HEK293 (cell line): ENCODE data around the gene CACNA2D3.

Experiments used
- CTCF ChIA-PET: fragments of 350-600 bp; formaldehyde crosslinking; extraction: SDS; loops from one replicate; lab custom pipeline; 2021; ENCODE audit warnings: antibody characterized with exemption; lab: Yijun Ruan, JAX
- POLR2A ChIA-PET: fragments of 300-600 bp; formaldehyde crosslinking; extraction: SDS; loops from one replicate; lab custom pipeline; 2020; ENCODE audit warnings: antibody characterized with exemption, inconsistent platforms; lab: Yijun Ruan, JAX
- H3K27ac ChIP-seq: fragments of 200-500 bp; sonication (Bioruptor generic); 2 replicates; pipeline ENCODE4 v1.5.1; 2014; ENCODE audit warnings: low read depth, low read length, control low read depth, inconsistent platforms; ENCODE audit errors: extremely low read depth
- H3K36me3 ChIP-seq, 2 experiments: fragments of 200-500 bp in 1 of 2; sonication (Bioruptor generic) in 1 of 2; 1 replicate in 1 of 2; 2 replicates in 1 of 2; pipeline ENCODE4 v1.5.1; 2014 to 2017; ENCODE audit warnings: inconsistent platforms in 2 of 2, low read length in 2 of 2; ENCODE audit not compliant: control insufficient read depth in 2 of 2, insufficient read depth in 1 of 2
- H3K4me1 ChIP-seq: fragments of 200-500 bp; sonication (Bioruptor generic); 2 replicates; pipeline ENCODE4 v1.5.1; 2014; ENCODE audit warnings: mild to moderate bottlenecking, low read length, inconsistent platforms; ENCODE audit not compliant: control insufficient read depth, insufficient read depth
- H3K4me3 ChIP-seq: 2 replicates; pipeline ENCODE4 v1.5.1; 2011; ENCODE audit warnings: low read depth, mild to moderate bottlenecking, control low read depth, low read length, moderate library complexity
- H3K9me3 ChIP-seq: fragments of 200-500 bp; sonication (Bioruptor generic); 2 replicates; pipeline ENCODE4 v1.5.1; 2014; ENCODE audit warnings: low read depth, low read length, inconsistent platforms; ENCODE audit not compliant: control insufficient read depth, insufficient read depth
- BCL11B ChIP-seq: fragments of 450-650 bp; formaldehyde crosslinking; IDR thresholded peaks from 2 replicates; pipeline ENCODE4 v1.5.1; 2016; ENCODE audit warnings: low read depth, missing biosample characterization, missing genetic modification characterization
- EGR2 ChIP-seq: fragments of 450-650 bp; formaldehyde crosslinking; IDR thresholded peaks from 2 replicates; pipeline ENCODE4 v1.5.1; 2016; ENCODE audit warnings: low read depth, missing biosample characterization, missing genetic modification characterization
- HOXC10 ChIP-seq: sonication (generic); formaldehyde crosslinking; IDR thresholded peaks from 2 replicates; pipeline ENCODE4 v1.8.1; 2023; ENCODE audit warnings: mild to moderate bottlenecking, missing genetic modification reagents
- KLF9 ChIP-seq: fragments of 450-650 bp; formaldehyde crosslinking; IDR thresholded peaks from 2 replicates; pipeline ENCODE4 v1.5.1; 2016; ENCODE audit warnings: missing biosample characterization, missing genetic modification characterization, low read depth
- RBAK ChIP-seq: fragments of 450-650 bp; formaldehyde crosslinking; IDR thresholded peaks from 2 replicates; pipeline ENCODE4 v1.5.1; 2016; ENCODE audit warnings: missing biosample characterization, missing genetic modification characterization
- SP7 ChIP-seq: fragments of 450-650 bp; formaldehyde crosslinking; IDR thresholded peaks from 2 replicates; pipeline ENCODE4 v1.5.1; 2016; ENCODE audit warnings: missing biosample characterization, missing genetic modification characterization
- ZBTB17 ChIP-seq: fragments of 450-650 bp; formaldehyde crosslinking; IDR thresholded peaks from 2 replicates; pipeline ENCODE4 v1.5.1; 2016; ENCODE audit warnings: missing biosample characterization, missing genetic modification characterization
- ZNF132 ChIP-seq: fragments of 450-650 bp; formaldehyde crosslinking; IDR thresholded peaks from 2 replicates; pipeline ENCODE4 v1.5.1; 2017; ENCODE audit warnings: missing biosample characterization, missing genetic modification characterization, borderline replicate concordance
- ZNF157 ChIP-seq: fragments of 450-650 bp; formaldehyde crosslinking; IDR thresholded peaks from 2 replicates; pipeline ENCODE4 v1.5.1; 2016; ENCODE audit warnings: missing biosample characterization, missing genetic modification characterization
- ZNF169 ChIP-seq: fragments of 450-650 bp; formaldehyde crosslinking; IDR thresholded peaks from 2 replicates; pipeline ENCODE4 v1.5.1; 2016; ENCODE audit warnings: missing biosample characterization, missing genetic modification characterization
- ZNF19 ChIP-seq: fragments of 450-650 bp; formaldehyde crosslinking; IDR thresholded peaks from 2 replicates; pipeline ENCODE4; 2016; ENCODE audit warnings: missing biosample characterization, missing genetic modification characterization, low read depth
- ZNF202 ChIP-seq: fragments of 450-650 bp; formaldehyde crosslinking; IDR thresholded peaks from 2 replicates; pipeline ENCODE4 v1.5.1; 2016; ENCODE audit warnings: missing biosample characterization, missing genetic modification characterization, borderline replicate concordance
- ZNF23 ChIP-seq: fragments of 450-650 bp; formaldehyde crosslinking; IDR thresholded peaks from 2 replicates; pipeline ENCODE4 v1.5.1; 2016; ENCODE audit warnings: missing biosample characterization, missing genetic modification characterization, borderline replicate concordance
- ZNF37A ChIP-seq: fragments of 450-650 bp; IDR thresholded peaks from 2 replicates; pipeline ENCODE4 v1.5.1; 2018; ENCODE audit warnings: missing biosample characterization, missing genetic modification characterization
- ZNF426 ChIP-seq: fragments of 450-650 bp; formaldehyde crosslinking; IDR thresholded peaks from 2 replicates; pipeline ENCODE4 v1.5.1; 2017; ENCODE audit warnings: missing biosample characterization, missing genetic modification characterization, mild to moderate bottlenecking, inconsistent platforms, moderate library complexity
- ZNF521 ChIP-seq: fragments of 450-650 bp; formaldehyde crosslinking; IDR thresholded peaks from 2 replicates; pipeline ENCODE4 v1.5.1; 2017; ENCODE audit warnings: missing biosample characterization, mild to moderate bottlenecking, missing genetic modification characterization
- ZNF555 ChIP-seq: fragments of 450-650 bp; formaldehyde crosslinking; conservative IDR thresholded peaks from 2 replicates; pipeline ENCODE4 v1.5.1; 2017; ENCODE audit warnings: missing biosample characterization, mild to moderate bottlenecking, missing genetic modification characterization, inconsistent platforms
- ZNF600 ChIP-seq: fragments of 450-650 bp; formaldehyde crosslinking; IDR thresholded peaks from 2 replicates; pipeline ENCODE4 v1.5.1; 2016; ENCODE audit warnings: missing biosample characterization, missing genetic modification characterization
- ZNF776 ChIP-seq: fragments of 450-650 bp; formaldehyde crosslinking; IDR thresholded peaks from 2 replicates; pipeline ENCODE4 v1.5.0; 2017; ENCODE audit warnings: missing biosample characterization, missing genetic modification characterization, borderline replicate concordance
- TF ChIP-seq, protein P1 (sequence below): fragments of 450-650 bp; formaldehyde crosslinking; IDR thresholded peaks from 2 replicates; pipeline ENCODE4 v1.5.1; 2016; ENCODE audit warnings: missing biosample characterization, missing genetic modification characterization, borderline replicate concordance
- TF ChIP-seq, protein P2 (sequence below): IDR thresholded peaks from 2 replicates; pipeline ENCODE4 v1.6.1; 2011; ENCODE audit warnings: mild to moderate bottlenecking, low read depth, low read length, borderline replicate concordance
- TF ChIP-seq, protein P3 (sequence below): fragments of 450-650 bp; formaldehyde crosslinking; IDR thresholded peaks from 2 replicates; pipeline ENCODE4 v1.5.1; 2016; ENCODE audit warnings: missing biosample characterization, missing genetic modification characterization
- TF ChIP-seq, protein P4 (sequence below): fragments of 450-650 bp; formaldehyde crosslinking; IDR thresholded peaks from 2 replicates; pipeline ENCODE4 v1.5.1; 2017; ENCODE audit warnings: missing biosample characterization, missing genetic modification characterization
- TF ChIP-seq, protein P5 (sequence below): fragments of 450-650 bp; formaldehyde crosslinking; IDR thresholded peaks from 2 replicates; pipeline ENCODE4 v1.5.1; 2016; ENCODE audit warnings: missing biosample characterization, missing genetic modification characterization

The CACNA2D3 gene

DNA sequence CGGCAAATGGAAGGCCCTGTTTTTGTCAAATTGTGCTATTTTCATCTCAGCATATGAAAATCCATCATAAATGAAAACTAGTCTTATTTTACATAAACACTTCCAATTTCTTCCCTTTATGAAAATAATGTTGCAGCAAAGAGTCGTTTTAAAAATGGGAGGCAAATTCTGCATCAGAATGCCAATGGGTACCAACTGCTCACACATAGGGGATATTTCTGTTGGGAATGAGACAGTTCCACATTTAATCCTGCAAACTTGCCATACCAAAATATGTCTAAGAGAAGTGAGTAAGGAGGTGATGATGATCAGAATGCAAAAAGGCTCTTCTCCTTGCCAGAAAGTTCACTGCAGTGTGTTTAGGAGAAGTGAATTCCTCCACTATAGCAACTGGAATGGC is 391.7 kb downstream of the CACNA2D3 start (continued):
- TF ChIP-seq, protein P1, sequence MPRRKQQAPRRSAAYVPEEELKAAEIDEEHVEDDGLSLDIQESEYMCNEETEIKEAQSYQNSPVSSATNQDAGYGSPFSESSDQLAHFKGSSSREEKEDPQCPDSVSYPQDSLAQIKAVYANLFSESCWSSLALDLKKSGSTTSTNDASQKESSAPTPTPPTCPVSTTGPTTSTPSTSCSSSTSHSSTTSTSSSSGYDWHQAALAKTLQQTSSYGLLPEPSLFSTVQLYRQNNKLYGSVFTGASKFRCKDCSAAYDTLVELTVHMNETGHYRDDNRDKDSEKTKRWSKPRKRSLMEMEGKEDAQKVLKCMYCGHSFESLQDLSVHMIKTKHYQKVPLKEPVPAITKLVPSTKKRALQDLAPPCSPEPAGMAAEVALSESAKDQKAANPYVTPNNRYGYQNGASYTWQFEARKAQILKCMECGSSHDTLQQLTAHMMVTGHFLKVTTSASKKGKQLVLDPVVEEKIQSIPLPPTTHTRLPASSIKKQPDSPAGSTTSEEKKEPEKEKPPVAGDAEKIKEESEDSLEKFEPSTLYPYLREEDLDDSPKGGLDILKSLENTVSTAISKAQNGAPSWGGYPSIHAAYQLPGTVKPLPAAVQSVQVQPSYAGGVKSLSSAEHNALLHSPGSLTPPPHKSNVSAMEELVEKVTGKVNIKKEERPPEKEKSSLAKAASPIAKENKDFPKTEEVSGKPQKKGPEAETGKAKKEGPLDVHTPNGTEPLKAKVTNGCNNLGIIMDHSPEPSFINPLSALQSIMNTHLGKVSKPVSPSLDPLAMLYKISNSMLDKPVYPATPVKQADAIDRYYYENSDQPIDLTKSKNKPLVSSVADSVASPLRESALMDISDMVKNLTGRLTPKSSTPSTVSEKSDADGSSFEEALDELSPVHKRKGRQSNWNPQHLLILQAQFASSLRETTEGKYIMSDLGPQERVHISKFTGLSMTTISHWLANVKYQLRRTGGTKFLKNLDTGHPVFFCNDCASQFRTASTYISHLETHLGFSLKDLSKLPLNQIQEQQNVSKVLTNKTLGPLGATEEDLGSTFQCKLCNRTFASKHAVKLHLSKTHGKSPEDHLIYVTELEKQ (tag by site-specific recombination): no peak
- TF ChIP-seq ZNF776 (tag by site-specific recombination): no peak
- no peak for TF ChIP-seq SP7 (tag by site-specific recombination)
- TF ChIP-seq RBAK (tag by site-specific recombination): no peak
- TF ChIP-seq ZNF132 (tag by site-specific recombination): no peak
- TF ChIP-seq ZNF169: no peak
- TF ChIP-seq ZNF202 (tag by site-specific recombination): no peak
- TF ChIP-seq, protein P2, sequence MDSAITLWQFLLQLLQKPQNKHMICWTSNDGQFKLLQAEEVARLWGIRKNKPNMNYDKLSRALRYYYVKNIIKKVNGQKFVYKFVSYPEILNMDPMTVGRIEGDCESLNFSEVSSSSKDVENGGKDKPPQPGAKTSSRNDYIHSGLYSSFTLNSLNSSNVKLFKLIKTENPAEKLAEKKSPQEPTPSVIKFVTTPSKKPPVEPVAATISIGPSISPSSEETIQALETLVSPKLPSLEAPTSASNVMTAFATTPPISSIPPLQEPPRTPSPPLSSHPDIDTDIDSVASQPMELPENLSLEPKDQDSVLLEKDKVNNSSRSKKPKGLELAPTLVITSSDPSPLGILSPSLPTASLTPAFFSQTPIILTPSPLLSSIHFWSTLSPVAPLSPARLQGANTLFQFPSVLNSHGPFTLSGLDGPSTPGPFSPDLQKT: no peak
- TF ChIP-seq, protein P3, sequence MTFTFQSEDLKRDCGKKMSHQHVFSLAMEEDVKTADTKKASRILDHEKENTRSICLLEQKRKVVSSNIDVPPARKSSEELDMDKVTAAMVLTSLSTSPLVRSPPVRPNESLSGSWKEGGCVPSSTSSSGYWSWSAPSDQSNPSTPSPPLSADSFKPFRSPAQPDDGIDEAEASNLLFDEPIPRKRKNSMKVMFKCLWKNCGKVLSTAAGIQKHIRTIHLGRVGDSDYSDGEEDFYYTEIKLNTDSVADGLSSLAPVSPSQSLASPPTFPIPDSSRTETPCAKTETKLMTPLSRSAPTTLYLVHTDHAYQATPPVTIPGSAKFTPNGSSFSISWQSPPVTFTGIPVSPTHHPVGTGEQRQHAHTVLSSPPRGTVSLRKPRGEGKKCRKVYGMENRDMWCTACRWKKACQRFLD (tag by site-specific recombination): no peak
- TF ChIP-seq, all 188 proteins: peak for 0

DNA sequence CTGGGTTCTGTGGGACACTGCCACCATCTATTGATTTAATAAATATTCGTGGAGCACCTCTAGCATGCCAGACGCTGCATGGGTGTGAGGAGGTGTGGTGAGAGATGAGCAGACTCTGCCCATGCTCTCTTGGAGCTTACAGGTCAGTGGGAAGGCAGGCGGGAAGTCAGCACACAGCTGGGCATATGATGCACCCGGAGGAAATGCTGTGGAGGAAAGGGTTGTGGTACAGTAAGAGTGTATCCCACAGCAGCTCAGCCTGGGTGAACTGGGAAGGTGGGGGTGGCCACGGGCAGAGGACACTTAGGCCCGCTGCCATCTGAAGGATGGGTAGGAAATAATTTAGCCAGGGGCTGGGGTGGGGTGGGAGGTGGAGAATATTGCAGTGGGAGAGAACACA is 392.1 kb downstream of the CACNA2D3 start:
- no peaks in the 10 kb centered on the region for H3K9me3 ChIP-seq
- no peak overlapping the region for H3K4me3 ChIP-seq
- no peak for TF ChIP-seq BCL11B (tag by site-specific recombination)
- no peak for TF ChIP-seq ZNF555 (tag by site-specific recombination)
- no peak for TF ChIP-seq ZNF37A (tag by site-specific recombination)
- TF ChIP-seq ZNF19 (tag by site-specific recombination): no peak
- TF ChIP-seq ZNF521 (tag by site-specific recombination): no peak
- no peak for TF ChIP-seq ZNF426 (tag by site-specific recombination)
- TF ChIP-seq EGR2 (tag by site-specific recombination): no peak
- no peak for TF ChIP-seq ZNF600 (tag by site-specific recombination)
- no peak for TF ChIP-seq HOXC10 (CRISPR knock-in tag)
- no peak for TF ChIP-seq KLF9 (tag by site-specific recombination)
- TF ChIP-seq, protein P4, sequence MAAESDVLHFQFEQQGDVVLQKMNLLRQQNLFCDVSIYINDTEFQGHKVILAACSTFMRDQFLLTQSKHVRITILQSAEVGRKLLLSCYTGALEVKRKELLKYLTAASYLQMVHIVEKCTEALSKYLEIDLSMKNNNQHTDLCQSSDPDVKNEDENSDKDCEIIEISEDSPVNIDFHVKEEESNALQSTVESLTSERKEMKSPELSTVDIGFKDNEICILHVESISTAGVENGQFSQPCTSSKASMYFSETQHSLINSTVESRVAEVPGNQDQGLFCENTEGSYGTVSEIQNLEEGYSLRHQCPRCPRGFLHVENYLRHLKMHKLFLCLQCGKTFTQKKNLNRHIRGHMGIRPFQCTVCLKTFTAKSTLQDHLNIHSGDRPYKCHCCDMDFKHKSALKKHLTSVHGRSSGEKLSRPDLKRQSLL (tag by site-specific recombination): no peak
- no peak for TF ChIP-seq ZNF132 (tag by site-specific recombination)
- TF ChIP-seq ZNF23: no peak
- TF ChIP-seq ZNF157 (tag by site-specific recombination): no peak
- no peak for TF ChIP-seq ZBTB17 (tag by site-specific recombination)
- TF ChIP-seq, protein P5, sequence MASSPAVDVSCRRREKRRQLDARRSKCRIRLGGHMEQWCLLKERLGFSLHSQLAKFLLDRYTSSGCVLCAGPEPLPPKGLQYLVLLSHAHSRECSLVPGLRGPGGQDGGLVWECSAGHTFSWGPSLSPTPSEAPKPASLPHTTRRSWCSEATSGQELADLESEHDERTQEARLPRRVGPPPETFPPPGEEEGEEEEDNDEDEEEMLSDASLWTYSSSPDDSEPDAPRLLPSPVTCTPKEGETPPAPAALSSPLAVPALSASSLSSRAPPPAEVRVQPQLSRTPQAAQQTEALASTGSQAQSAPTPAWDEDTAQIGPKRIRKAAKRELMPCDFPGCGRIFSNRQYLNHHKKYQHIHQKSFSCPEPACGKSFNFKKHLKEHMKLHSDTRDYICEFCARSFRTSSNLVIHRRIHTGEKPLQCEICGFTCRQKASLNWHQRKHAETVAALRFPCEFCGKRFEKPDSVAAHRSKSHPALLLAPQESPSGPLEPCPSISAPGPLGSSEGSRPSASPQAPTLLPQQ: no peak
- ChIA-PET CTCF (no interaction called here), POLR2A (no interaction called here)
- H3K36me3 ChIP-seq: no peaks in the 10 kb centered on the region
- H3K4me1 ChIP-seq: no peaks in the 10 kb centered on the region
- H3K27ac ChIP-seq: no peak overlapping the region
